Ovary (tissue), 3 donors: Measurements from ENCODE around the gene CHAD.

Experiments used
- CTCF ChIP-seq, 3 donors: fragments of 450-650 bp in 2 of 3; fragments of 200-600 bp in 1 of 3; IDR thresholded peaks; one replicate each; pipeline versions ENCODE4 v1.5.1 to v1.8.0; 2016 to 2022; ENCODE audit warnings: antibody characterized with exemption in 3 of 3, mild to moderate bottlenecking in 1 of 3
- EP300 ChIP-seq: sonication (generic); formaldehyde crosslinking; IDR thresholded peaks from one replicate; pipeline ENCODE4 v1.6.1; 2017; ENCODE audit warnings: antibody characterized with exemption
- POLR2A ChIP-seq: fragments of 450-650 bp; IDR thresholded peaks from one replicate; pipeline ENCODE4 v1.6.1; 2017; ENCODE audit warnings: antibody characterized with exemption, mild to moderate bottlenecking, moderate library complexity
- donor health status: DM: no; HTN: no; CAD: no.

DNA sequence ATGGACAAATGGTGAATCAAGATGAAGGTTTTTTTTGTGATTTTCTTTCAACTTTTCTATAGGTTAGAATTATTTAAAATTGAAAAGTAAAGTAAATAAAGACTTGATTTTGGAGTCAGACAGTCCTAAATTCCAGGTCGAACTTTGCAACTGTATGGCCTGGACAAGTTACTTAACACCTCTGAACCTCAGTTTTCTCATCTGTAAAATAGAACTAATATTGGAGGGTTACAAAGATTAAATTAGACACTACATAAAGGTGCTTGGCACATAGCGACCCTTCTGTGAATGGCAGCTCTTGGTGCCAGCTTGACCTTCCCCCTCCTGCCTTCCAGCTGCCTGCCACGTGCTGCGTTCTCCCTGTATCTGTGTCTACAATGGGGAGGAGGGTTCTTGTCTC, 13.0 kb upstream of the CHAD start:
- TF ChIP-seq POLR2A: no peak
- TF ChIP-seq CTCF (IDR thresholded peaks at IDR 0.05): no peak
- TF ChIP-seq EP300: no peak
